GM12801 (cell line): ENCODE data around the gene ATP12A.

Experiments
- TF ChIP-seq, protein P1 (sequence below): IDR thresholded peaks from one replicate; pipeline ENCODE4 v1.5.1; 2011; ENCODE audit warnings: control low read depth; ENCODE audit not compliant: insufficient read length; ENCODE audit errors: extremely low read depth

Gene ATP12A

DNA sequence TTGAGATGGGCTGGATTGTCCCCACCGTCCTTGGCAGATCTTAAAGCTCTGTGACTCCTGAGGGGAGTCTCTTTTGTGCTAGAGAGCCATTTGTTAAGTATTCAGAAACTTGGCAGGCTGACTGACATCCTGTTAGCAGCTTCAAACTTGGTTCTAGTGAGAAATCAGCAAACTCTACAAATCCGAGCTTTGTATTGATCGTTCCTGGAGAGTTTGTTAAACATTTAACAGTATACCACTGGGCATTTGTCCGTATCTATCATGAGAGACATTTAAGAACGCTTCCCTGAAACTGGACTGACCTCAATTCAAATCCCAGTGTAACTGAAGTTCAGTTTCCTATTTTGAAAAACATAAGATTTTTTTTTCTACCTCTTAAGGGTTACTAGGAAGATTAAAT lies 3.1 kb downstream of the ATP12A start:
- TF ChIP-seq, protein P1, sequence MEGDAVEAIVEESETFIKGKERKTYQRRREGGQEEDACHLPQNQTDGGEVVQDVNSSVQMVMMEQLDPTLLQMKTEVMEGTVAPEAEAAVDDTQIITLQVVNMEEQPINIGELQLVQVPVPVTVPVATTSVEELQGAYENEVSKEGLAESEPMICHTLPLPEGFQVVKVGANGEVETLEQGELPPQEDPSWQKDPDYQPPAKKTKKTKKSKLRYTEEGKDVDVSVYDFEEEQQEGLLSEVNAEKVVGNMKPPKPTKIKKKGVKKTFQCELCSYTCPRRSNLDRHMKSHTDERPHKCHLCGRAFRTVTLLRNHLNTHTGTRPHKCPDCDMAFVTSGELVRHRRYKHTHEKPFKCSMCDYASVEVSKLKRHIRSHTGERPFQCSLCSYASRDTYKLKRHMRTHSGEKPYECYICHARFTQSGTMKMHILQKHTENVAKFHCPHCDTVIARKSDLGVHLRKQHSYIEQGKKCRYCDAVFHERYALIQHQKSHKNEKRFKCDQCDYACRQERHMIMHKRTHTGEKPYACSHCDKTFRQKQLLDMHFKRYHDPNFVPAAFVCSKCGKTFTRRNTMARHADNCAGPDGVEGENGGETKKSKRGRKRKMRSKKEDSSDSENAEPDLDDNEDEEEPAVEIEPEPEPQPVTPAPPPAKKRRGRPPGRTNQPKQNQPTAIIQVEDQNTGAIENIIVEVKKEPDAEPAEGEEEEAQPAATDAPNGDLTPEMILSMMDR: no peak

DNA sequence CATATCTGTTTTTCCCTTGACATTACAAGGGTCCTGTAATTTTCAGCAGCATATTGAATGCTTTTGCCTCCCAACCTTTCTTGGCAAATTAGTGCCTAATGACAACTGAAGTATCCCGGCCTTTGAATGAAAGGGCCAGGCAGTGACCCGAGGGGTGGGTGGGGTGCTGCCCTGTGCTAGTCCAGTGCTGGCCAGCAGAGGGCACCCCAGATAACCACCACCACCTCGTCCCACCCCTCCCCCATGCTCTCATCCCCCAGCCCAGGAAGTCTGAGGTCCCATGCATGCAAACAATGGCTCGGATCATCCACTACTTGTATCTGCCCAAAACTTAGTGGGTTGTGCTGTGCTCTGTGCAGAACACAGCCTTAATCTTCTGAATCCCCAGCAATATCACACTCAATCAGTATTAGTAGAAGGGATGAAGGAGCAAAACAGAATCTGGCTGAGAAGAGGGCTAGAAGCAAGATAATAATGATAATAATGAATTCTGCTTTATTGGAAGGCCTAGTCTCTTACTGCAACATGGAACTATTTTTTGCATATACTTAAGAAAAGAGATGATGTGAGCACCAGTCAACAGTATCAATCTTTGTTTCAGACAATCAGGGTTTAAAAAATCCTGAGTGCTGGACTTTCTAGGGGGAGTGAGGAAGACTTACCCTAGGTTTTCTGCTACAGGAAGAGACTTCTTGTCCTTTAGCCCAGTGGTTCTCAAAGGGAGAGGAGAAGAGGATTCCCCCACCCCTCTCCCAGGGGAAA lies 3.8 kb downstream of the ATP12A start:
- TF ChIP-seq, protein P1: no peak

DNA sequence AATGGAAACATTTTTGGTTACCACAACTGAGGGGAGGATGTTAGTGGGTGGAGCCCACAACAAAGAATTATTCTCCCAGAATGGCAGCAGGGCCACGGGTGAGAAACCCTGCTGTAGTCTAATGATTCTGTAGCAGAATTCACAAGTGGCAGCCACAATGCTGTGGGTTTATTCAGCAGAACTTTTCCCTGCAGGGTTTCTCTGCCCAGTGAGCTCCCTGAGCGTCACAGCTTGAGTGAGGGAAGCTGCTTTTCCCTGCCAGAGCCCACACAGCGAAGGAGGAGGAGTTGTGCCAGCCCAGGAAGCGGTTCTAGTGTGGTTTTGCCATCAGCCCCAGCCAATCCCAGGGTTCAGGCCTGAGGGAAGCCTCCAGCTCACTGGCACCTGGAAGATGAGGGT lies 4.4 kb downstream of the ATP12A start:
- TF ChIP-seq, protein P1: no peak

DNA sequence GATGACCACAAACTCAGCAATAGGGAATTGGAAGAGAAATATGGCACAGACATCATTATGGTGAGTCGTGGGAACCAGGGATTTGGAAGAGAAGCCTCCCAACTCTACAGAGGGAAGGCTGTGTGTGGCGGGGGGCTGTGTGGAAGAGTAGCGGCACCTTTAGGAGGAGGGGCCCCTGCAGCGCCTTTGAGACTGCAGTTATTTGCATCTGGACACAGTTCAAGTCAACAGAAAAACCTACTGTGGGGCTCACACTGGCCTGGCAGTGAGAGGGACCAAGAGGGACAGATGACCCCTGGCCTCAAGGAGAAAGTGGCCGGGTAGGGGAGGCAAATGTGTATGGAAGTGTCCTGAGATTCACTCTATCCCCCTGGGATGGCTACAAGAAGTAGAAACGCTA lies 5.1 kb downstream of the ATP12A start:
- TF ChIP-seq, protein P1: no peak

DNA sequence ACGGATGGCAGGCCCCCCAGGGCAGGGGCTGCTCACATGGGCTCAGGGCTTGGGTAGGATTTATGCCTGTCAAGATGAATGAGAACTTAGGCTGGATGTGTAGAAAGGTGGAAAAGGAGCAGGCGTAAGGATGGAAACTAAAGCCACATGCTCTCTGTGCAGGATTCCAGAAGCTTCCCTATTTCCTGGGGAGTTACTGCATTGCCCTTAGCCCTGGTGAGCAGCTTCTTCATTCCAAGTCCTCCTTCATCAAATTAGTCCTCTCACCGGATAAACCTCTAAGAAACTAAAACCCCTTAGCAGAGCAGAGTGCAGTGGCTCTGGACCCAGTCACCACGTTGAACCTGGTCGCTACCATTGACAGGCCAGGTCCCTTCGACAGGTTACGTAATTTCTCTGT lies 7.4 kb downstream of the ATP12A start:
- TF ChIP-seq, protein P1: no peak

DNA sequence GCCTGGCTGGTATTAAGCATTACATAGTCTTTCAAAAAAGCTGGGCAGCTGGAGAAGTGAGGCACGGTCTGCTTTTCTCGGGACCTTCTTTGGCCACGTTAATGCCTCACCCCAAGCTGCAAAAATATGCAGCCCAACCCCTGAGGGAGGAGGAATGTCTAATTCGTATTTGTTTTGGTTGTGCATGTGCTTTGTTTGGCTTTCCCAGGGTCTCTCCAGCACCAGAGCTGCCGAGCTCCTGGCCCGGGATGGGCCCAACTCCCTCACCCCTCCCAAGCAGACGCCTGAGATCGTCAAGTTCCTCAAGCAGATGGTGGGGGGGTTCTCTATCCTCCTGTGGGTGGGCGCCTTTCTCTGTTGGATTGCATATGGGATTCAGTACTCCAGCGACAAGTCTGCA lies 7.9 kb downstream of the ATP12A start:
- TF ChIP-seq, protein P1: no peak

DNA sequence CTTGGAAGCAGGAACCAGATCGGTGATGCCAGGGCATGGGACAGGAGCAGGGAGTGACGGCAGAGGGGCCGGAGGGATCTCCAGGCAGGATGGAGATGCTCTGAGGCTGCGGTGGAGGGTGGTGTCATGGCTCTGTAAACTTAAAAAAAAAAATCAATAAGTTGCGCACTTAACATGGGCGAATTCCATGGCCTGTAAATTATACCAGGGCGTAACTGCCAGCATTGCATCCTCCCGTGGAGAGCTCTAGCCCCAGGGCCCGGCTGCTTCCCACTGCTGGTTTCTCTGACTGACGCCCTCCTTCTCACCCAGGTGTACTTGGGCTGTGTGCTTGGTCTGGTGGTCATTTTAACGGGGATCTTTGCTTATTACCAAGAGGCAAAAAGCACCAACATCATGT lies 8.7 kb downstream of the ATP12A start:
- TF ChIP-seq, protein P1: no peak

DNA sequence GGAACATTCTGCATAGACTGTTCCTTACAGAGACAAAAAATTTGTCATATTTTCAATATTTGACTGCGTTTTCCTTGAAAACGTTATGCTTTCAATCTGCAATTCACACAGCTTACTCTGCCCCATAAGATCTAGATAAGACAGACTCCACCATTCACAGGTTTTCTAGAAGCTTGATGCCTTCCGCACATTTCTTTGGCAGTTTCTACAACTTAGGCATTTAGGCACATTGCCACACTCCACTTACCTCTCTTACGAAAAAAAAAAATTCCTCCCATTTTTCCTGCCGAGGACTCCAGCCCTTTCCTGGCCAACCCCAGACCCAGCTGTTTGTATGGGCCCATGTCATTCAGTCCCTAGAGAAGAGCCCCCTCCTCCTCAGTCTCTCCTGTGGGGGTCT lies 11.2 kb downstream of the ATP12A start:
- TF ChIP-seq, protein P1: no peak
